CD4-positive, alpha-beta T cell treated with Interleukin-17A for 4 hours (primary cell): ENCODE results near the gene GLI3.

Experiments used
- DNase-seq: peaks from one replicate; pipeline ENCODE4 v3.0.0-alpha.2; 2020; ENCODE audit warnings: mixed read lengths

GLI3 gene

GRCh38 chr7:42137941-42138340 is 99.1 kb downstream of the GLI3 start:
- DNase-seq: no peak

DNA sequence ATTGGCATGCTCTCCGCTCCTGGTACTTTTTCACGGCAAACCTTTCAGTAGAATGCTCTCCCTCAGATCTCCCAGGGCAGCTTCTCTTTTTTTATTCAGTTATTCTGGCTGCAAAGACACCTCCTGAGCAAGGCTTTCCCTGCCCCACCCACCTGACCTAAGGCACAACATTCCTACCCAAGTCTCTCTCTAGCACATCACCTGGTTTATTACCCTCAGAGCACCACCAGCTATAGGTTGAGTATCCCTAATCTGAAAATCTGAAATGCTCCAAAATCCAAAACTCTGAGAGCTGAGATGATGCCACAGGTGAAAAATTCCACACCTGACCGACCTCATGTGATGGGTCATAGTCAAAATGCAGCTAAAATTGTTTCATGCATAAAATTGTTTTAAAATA is 99.6 kb downstream of the GLI3 start:
- DNase-seq: no peak

GRCh38 chr7:42135728-42136127 is 101.3 kb downstream of the GLI3 start:
- DNase-seq: no peak

GRCh38 chr7:42134276-42134876 is 102.6 kb downstream of the GLI3 start:
- DNase-seq: no peak

DNA sequence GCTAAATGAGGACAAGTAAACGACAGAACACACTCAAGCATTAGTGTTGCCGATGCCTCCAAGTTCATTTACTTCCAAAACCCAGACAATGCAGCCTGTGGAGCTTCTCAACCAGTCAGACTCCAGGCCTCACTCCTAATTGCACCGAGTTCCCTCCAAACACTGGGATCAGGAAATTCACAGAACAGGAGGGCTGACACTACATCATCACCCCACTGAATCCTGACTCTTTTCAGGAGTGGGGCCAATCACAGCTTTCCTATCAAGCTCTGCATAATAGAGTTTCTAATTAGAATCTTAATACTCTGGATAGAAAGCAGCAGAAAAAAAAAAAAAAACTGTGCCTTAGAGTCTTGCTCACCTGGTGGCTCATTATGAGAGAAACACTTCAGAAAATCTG is 103.7 kb downstream of the GLI3 start:
- no peak for DNase-seq

GRCh38 chr7:42128703-42129102 is 108.3 kb downstream of the GLI3 start:
- DNase-seq: no peak

DNA sequence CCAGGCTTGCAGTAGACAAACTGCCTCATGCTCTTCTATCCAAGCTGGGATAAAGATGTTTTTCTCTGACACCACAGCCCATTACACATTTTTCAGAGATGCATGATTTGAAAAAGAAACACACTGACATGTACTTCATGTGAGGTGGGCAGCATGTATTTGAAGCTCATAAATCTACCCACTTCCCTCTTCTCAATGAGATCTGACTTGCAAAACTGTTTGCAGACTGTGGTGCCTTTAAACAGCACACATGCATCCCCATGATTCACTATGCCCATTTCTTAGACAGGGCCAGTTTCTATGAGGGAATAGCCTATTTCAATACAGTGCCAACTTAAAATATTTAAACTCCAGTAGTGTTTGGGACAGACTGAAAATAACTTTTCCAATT is 109.8 kb downstream of the GLI3 start:
- no peak for DNase-seq

- no peak for DNase-seq
Measured at GRCh38 chr7:42126475-42127231, 110.4 kb downstream of the GLI3 start.

DNA sequence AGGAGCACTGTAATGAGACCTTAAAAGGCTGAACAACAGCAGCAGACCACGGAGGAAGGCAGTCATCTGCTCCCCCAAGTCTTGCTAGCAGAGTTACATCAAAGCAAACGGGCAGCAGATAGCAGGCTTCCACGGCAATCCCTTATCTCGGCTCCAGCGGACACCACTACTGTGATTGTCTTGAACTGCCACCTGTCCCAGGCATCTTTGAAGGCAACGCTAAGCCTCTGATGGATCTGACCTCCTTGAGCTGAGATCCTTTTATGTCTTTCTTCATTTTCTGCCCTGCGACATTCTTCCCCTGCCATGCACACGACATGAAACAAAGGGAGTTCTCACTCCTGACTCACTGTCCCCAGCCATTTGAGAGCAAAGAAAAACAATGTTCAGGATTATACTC is 111.7 kb downstream of the GLI3 start:
- no peak for DNase-seq

- DNase-seq: no peak
Measured at GRCh38 chr7:42123716-42124115, 113.3 kb downstream of the GLI3 start.

- DNase-seq: no peak
Measured at GRCh38 chr7:42120191-42120590, 116.8 kb downstream of the GLI3 start.

- no peak for DNase-seq
Measured at GRCh38 chr7:42117201-42117600, 119.8 kb downstream of the GLI3 start.

GRCh38 chr7:42115795-42116194 is 121.2 kb downstream of the GLI3 start:
- no peak for DNase-seq

DNA sequence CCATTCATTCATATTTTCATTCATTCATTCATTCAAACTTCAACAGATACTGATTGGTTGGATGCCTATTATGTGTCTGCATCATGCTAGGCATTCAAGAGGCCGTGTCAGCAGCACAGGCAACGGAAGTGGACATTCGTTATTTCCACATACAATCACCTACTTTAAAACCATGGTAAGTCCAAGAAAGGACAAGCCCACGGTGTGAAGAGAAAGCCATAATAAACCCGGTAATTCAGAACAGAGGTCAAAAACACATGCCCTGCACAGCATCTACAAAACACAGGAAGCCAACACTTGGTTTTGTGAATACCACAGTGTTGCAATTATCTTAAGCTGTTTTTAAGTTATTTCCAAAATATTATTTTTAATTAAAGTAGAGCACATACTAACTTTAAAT is 126.7 kb downstream of the GLI3 start:
- no peak for DNase-seq

- DNase-seq: no peak
Measured at GRCh38 chr7:42108803-42109528, 128.0 kb downstream of the GLI3 start.

- no peak for DNase-seq
Measured at GRCh38 chr7:42107484-42108240, 129.3 kb downstream of the GLI3 start.

DNA sequence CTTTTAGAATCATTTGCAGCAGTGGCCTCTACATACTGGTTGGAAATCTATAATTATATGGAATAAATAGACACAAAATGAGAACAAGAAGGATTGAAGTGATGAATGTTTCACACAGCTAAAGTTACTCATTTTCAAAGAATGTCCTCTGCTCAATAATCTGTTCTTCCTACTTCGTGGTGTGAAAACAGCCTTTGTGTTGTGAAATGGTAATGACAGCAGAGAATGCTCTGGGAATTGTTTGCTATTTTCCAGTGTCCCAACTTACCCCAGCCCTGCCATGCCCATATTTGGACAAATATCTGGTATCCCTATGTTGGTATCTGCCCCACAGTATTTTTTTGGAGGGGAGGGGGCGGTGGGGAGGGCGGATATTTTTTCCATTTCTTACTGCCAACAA is 130.4 kb downstream of the GLI3 start:
- no peak for DNase-seq

GRCh38 chr7:42105554-42106358 is 131.3 kb downstream of the GLI3 start:
- no peak for DNase-seq

- no peak for DNase-seq
Measured at GRCh38 chr7:42104694-42105093, 132.3 kb downstream of the GLI3 start.

DNA sequence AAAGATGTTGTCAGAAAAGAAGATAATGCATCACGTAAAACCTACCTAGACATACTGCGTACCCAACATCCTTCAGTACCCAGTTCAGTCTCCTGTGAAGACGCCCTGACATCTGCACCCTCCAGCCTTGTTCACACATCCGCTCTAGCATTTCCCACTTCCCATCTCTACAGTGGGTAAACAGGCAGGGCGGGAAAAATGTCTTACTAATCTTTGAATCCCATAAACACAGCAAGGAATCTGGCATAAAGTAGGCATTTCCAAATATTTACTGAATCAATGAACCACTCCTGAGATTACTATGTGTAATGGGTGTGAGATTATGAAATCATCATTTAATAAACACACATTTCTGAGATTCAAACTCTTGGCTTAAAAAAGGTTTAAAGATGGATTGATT is 132.8 kb downstream of the GLI3 start:
- DNase-seq: no peak

GRCh38 chr7:42103456-42103855 is 133.6 kb downstream of the GLI3 start:
- no peak for DNase-seq

DNA sequence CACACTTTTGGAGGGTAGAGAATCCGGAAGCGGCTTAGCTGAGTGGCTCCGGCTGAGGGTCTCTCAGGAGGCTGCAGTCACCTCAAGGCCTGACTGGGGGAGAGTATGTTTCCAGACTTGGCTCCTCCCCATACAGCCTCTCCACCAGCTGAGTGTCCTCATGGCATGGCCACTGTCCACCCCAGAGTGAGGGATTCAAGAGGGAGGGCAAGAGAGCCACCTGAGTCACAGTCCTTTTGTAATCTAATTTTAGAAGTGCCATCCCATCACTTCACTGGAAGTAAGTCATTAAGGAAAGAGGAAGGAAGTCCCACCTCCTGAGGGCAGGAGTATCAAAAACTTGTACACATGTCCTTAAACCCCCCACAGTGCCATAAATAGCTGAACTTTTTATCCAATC is 134.0 kb downstream of the GLI3 start:
- no peak for DNase-seq

- DNase-seq: no peak
Measured at GRCh38 chr7:42102301-42102700, 134.7 kb downstream of the GLI3 start.
